ENCODE measurements around the gene SERPINA12.
"Not testable (repeated sequence)": the region's sequence is repeated elsewhere in the genome, so short reads cannot be mapped to it uniquely, and the experiment has no call there.

SERPINA12 gene

DNA sequence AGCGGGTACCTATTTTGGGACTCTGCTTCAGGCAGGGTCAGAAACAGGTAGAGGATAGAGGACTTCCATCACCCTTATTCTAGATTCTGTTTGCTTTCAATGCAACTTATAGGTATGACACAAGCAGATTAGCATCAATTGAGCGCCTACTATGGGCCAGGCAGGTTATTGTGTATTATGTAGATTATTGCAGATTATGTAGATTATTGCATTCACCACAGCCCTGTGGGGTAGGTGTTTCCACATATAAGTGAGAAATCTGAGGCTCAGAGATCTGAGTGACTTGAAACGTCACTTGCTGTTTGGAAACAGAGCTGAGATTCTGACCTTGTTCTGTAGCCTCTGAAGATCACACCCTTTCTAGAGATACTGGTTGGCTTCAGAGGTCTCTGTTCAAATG, 26.2 kb upstream of the SERPINA12 start:
- DNase-seq = no peak

DNA sequence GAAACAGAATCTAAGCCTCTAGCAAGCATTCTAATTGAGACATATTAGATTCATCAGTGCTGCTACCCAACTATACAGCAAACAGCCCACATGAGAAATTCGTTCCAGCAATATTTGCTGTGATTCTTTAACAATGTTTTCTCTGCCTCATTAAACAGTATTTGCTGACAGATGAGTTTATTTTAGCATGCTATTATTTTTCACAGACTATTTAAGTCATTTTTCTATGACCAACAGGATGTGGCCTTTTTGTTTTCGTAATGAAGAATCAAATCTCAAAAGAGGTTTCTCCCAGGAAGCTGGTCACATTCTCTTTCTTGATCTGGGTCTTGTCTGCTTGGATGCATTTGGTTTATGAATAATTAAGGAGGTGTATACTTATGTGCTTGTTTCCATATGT, 23.2 kb upstream of the SERPINA12 start:
- DNase-seq = no peak

DNA sequence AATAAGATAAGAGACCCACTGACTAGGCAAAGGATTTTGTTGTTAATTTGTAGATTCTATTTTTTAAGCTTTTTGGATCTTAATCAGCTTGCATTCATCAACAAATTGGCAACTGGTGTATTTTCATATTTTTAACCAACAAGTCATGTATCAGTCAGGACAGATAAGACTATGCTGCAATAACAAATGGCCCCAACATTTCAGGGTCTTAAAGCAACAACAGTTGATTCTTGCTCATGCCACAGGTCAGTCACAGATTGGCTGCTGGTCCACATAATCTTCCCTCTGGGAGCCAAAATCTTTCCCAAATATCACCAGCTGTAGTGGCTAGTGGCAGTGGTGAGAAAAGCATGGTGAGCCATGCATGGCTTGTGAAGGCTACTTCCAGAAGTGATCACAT, 21.9 kb upstream of the SERPINA12 start:
- no peak for DNase-seq

DNA sequence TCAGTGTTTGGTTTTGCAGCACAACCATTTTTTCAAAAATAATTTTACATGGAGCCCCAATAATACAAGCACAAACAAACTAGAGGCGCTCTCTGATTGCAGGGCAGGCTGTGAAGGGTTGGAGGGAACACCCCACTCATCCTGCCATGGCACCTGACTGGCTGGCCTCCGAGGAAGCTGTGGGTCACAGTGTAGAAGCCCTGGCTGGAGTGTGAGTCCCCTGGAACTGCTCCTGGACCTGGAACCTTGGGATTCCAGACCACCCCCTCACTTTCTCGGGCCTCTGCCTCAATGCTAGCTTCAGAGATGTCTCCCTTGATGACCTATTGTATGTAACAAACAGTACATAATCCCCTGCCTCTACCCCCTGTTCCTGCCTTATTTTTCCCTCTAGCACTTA, 14.8 kb upstream of the SERPINA12 start:
- no peak for DNase-seq

DNA sequence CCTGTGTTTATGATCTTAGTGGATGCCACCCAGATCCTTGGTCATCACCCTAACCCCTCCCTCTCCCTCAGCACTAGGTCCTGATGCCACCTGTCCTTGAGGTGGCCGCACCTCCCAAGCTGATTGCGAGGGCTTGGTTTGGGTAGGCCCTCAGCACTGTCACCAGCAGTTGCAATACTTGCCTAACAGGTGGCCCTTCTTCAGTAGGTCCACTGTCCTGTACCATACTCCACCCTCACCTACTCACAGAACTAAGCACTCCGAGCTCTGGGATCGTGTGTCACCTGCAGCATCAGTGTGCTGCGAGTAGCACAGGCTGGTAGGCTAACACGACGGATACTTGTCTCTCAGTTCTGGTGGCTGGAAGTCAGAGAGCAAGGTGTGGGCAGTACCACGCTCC, 14.0 kb upstream of the SERPINA12 start:
- no peak for DNase-seq

DNA sequence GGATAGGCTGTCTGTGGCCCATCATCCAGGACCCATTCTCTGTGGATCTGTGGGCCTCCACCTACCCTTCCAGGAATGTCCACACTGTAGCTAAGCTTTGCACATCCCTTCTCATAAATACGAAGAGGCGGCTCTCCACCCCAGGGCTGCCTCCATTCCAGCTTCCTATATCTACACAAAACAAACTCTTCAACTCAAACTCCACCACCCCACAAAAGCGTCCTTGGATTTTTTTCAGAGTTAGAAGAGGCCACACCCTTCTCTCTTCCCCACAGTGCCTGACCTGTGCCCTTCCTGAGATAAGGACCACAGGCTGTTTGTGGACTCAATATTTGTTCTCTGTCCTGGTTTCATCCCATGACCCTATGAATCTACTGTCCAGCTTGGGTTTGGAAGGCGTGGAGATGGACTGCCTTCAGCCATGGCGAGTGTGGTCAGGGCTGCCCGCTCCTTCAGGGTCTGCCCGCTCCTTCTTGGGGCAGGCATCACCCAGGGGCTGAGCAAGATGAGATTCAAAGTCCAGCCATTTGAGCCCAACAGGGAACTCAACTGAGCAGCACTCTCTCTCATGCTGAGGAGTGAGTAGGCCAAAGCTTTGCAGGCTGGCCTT, 13.0 kb upstream of the SERPINA12 start:
- DNase-seq = no peak

DNA sequence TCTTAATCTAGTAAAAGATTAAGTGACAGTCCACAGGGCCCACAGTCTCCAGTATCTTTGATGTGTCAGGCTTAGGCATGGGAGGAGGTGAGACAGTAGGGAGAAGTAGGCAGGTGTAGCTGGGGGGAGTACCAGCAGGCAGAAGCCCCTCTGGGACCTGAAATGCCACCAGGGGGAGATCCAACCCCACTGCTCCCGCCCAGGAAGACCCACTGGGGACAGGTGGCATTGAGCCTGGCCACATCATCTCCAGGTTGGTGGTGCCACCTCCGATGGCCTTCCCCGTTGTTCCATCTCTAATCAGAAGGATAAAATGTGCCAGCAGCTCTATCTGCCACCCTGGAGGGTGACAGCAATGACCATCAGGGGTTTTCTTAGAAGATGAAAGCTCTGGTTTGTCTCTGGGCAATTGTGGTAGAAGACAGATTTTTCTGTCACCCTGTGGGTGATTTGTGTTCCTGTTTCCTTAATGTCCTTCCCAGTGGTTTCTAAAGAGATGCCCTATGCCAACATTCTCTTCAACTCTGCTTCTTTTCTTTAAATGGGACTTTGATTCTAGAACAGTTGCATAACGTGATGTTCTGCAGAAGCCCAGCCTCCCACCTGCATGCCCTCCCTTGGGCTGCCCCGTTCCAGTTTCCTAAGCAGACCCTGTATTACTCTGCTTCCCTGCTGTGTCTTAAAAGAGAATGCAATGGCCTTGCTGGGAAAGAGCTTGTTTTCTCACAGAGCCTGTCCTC, 12.3 kb upstream of the SERPINA12 start:
- DNase-seq = no peak

DNA sequence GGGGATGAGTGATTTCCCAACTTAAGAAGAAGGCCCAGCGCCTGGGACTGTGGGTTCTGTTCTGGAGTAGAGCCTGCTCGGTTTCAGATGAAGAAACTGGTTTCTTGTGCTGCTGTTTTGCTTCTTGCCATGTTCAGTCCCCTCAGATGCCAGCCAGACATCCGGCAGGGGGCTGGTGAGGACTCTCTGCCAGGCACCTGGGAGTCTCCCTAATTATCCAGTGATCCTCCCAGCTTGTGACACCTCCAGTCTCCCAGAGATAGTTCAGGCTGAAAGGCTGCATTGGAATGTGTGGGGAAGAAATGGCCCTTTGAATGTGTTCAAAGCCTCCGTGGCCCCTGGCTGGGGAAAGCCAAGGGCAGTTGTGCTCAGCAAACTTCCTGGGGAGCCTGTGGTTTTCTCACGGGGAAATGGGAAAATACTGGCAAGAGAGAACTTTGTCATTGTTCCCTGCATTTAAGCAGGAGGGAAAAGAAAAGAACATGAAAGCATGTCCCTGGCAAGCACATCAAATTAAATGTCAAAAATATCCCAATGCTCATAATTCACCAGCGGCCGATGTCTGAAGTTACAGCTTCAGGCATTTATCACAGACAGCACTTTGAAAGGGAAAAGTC, 8.5 kb upstream of the SERPINA12 start:
- no peak for DNase-seq

DNA sequence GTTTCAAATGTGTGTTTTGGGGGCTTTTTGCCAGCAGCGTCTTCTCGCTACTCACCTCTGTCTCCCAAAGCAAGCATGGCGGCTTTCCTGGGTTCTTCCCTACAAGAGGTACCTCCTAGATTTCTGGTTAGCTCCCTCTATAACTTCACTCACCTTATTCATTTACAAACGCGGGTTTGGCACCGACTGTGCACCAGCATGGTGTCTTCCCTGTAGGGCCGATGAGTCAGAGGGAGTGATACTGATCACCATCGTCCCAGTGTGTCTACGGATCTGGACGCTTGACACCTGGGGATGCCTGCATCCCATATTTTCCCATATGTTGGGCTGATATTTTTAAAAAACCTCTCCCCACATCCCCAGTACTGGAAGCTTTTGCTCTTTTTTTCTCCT, 8.0 kb upstream of the SERPINA12 start:
- no peak for DNase-seq

DNA sequence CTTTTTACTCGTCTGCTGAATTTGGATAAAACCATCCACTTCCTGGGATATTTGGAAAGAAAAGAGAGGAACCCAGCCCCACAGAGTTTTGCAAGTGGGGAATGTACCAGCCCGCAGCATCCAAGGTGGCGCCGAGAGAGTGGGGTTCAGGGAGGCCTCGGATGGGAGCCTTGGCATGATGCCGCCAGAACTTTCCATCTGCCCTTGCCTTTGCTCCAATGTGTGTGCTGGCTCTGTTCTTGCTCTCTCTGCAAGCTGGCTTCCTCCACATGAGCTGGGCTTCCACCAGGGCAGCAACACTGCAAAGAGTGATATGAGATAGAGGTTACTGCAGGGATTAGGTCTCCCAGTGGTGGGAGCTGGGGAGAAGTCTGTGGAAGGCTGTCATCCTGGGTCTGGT, 6.6 kb upstream of the SERPINA12 start:
- DNase-seq = no peak

DNA sequence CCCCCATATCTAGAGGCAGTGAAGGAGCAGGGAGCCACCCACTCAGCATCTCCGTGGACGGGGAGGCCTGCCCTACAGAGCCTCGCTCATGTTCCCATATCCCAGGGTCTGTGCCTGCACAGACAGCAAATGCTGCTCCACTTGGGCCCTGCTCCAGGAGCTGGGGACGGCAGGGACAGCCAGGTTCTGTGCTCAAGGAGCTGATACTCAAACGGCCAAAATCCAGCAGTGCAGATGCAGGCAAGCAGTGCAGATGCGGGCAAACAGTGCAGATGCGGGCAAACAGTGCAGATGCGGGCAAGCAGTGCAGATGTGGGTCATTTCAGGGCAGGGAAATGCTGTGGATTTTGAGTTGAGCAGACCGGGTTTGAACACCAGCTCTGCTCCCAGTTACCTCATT, 6.2 kb upstream of the SERPINA12 start:
- DNase-seq = no peak

DNA sequence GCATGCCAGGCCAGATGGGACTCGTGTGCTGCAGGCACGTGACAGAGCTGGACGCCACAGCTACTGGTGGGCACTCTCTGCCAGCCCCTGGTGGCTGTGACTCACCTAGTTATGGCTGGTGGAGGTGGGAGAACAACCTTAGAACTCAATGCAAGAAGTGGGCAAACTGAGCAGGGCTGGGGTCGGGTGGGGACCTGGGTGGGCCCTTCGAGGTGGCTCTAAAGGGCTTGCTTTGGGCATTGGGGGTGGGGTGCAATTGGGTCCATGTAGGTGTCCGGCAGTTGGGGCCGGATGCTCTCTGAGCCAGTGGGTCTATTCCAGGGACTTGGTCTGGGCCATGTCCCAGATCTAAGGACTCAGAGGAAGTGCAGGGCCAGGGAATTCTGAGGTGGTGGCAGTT, 5.1 kb upstream of the SERPINA12 start:
- no peak for DNase-seq

DNA sequence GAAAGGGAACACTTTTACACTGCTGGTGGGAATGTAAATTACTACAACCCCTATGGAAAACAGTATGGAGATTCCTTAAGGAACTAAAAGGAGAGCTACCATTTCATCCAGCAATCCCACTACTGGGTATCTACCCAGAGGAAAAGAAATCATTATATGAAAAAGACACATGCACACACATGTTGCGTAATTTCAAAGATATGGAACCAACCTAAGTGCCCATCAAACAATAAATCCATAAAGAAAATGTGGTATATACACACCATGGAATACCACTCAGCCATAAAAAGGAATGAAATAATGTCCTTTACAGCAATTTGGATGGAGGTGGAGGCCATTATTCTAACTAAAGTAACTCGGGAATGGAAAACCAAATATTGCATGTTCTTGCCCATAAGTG, 1.2 kb upstream of the SERPINA12 start:
- DNase-seq = not testable (repeated sequence)

DNA sequence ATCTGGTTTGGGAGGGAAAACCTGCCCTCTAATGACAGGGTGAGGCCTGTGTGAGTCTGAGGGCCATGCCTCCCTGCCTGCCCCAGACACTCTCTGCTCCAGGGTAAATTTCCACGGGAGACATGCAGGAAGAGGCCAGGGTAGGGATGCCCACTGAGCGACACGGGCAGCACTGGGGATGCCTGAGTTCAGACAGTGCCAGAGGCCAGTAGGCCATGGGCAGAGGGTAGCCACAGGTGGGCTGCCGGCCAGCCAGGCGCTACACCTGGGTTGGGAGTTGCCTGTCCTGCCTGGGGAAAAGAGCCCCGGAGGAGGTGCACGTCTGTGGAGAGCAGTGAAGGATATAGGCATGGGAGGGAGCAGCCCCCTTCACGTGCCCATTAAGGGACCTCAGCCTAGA, 3.6 kb downstream of the SERPINA12 start:
- DNase-seq = no peak

DNA sequence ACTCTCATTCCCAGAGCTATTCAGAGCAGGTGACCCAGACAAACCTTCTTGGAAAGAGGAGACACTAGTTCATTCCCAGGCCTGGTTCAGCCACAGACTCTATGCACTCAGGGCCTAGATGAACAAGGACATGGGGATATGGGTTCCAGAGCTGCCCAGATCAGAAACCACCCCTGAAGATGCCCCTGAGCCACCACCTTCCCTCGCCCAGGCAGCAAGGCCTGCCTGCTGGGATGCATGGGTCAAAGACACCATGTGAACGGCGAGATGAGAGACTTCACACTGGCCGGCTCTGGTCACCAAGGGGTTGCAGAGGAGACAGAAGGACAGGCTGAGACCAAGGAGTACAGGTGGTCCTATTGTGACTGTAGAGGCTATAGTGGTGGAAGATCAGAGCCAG, 4.1 kb downstream of the SERPINA12 start:
- DNase-seq = no peak

DNA sequence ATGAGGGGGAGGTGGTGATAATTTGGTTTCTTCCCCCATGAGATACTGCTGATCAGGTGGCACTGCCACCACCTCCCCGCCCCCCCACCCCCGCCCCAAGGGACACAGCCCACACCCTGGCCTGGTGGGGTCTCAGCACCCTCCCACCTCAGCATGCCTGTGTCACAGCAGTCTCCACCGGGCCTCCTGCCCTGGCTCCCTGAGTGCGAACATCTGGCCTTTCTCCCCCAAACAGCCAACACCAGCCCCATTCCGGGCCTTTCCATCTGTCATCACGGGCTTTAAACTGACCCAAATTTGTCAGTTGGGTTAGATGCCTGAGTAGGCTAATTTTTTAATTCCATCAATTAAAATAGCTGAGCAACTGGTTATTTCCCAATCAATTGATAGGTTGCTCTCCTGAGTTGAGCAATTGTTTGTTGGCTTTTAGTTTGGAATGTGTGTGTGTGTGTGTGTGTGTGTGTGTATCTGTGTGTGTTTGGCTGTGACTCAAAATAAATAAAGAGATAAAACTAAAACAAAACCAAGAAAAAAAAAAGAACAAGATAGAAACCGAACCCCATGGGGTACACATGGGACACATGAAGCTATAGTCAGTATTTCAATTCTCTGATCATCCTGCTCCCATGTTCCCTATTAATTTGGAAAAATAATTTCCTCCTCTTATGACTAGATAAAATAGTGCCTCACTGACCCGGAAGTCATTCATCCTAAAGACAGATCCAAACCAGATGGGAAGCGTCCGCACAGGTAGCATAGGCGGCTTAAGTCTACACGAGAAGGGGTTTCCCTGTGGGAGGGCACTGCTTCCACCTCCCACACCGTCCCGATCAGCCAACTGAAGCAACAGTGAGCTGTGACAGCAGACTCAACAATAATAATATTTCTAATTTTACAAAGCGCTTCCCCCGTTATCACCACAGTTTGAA, 7.4 kb downstream of the SERPINA12 start:
- DNase-seq = no peak

DNA sequence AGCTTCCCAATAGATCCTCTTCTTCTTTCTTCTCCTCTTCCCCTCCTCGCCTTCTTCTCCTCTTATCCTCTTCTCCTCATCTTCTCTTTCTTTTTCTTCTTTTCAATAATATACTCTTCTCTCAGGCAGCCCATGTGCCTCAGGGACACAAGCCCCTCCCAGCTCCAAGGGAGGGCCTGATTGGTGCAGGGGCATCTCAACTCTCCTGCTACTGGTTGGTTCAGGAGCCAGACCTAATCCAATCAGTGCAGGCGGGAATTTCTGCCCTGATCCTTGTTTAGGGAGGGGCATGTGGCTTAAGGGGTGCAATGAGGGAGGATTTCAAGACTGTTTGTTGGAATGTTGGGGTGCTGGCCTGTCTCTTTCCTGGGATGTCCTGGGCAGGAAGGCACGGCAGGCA, 9.0 kb downstream of the SERPINA12 start:
- no peak for DNase-seq

DNA sequence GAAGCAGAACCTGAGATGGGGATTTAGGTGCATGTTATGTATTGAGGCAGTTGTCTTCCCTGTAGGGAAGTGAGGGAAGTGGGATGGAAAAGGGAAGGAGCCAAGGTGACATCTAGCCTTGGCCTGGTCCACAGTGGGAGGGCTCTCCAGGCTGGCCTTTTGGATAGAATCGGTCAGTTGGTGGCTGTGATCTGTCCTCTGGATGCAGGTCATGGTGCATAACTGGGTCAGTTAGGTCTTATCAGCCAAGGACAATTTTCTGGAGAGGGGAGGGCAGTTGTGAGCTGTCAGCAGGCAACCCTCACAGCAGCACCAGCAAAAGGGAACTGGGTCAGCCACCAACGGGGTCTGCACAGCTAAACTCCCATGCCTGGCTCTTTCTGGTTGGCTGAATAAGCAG, 9.6 kb downstream of the SERPINA12 start:
- DNase-seq = no peak

DNA sequence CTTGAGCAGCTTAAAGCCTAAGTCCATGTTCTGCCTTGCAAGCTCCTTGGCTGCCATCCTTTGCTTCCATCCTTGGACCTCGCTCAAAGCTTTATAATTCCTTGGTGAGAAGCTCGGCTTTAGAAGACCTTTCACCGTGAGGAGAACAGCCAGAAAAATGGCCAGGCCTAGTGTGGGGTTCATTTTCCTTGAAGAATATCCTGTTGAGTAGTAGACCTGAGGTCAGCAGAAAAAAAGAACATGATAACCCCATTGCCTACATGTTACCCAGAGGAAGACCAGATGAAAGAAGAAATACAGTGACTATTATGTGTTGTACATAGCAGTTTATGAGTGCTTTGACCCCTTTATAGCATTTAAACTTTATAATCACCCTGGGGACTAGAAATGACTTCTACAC, 11.1 kb downstream of the SERPINA12 start:
- no peak for DNase-seq

DNA sequence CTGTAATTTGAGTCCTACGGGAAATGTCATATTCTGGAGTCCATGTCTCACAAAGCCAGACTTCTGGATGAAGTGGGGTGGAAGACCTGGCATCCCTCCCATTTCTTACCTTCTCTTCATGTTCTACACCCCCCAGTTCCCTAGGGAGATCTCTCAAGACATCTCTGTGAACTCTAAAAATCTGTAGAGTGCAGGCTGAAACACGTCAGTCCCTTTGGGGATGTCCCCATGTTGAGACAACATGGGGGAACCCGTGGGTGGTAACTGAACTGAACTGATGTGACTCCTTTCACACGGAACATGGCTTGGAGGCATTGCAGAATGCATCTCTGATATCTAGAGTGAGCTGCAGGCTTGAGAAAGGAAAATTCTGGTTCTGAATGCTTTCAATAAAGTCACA, 15.2 kb downstream of the SERPINA12 start:
- no peak for DNase-seq

DNA sequence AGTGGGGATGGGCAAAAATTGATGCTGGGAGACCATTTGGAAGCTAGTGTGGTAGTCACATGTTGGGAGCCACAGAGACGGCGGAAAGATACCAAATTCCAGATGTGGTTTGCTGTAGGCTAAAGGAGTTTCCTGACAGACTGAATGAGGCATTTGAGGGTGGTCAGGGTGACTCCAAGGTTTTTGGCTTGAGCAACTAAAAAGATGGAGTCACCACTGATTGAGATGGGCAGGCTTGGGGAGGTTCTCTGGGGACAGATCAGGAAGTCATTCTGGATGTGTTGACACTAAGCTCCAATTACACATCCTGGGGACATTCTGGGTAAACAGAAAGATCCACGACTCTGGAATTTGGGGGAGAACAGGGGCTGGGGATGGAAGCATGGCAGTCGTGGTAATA, 17.8 kb downstream of the SERPINA12 start:
- DNase-seq = no peak

DNA sequence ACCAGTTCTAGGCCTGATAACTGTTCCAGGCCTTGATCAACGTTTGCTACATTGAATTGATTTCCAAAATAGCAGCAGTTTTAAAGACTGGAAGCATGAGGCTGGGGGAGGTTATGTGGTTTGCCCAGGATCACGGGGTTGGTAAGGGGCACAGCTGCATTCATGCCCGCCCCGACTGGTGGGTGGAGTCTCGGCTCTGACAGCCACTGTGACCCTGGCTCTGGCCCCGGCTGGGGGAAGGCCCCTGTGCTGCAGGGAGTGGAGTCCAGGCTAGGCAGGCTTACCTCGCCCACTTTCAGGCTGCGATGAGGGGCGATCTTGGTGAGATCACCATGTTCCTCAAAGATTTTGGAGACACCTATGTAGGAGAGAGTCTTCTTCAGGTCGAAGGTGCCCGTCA, 19.9 kb downstream of the SERPINA12 start:
- DNase-seq = no peak

DNA sequence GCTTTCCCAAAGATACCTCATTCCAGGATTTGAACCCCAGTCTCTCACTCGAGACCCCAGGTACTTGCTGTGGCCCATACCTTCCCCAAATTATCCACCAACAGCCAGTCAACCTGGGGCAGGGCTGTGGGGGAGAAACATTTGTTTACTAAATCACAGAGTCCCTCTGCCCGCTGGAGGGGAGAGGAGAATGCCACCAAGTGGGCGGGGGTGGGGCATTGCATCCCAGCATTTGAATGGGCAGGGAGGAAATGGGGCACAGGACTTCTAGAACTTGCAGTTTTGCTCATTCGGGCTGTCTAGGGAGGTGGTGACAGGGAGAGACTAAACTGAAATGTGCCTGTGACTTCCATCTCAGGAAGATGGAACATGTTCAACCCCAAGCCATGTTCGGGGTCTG, 22.4 kb downstream of the SERPINA12 start:
- no peak for DNase-seq
